ENCODE measurements around the gene PSMA5.

DNA sequence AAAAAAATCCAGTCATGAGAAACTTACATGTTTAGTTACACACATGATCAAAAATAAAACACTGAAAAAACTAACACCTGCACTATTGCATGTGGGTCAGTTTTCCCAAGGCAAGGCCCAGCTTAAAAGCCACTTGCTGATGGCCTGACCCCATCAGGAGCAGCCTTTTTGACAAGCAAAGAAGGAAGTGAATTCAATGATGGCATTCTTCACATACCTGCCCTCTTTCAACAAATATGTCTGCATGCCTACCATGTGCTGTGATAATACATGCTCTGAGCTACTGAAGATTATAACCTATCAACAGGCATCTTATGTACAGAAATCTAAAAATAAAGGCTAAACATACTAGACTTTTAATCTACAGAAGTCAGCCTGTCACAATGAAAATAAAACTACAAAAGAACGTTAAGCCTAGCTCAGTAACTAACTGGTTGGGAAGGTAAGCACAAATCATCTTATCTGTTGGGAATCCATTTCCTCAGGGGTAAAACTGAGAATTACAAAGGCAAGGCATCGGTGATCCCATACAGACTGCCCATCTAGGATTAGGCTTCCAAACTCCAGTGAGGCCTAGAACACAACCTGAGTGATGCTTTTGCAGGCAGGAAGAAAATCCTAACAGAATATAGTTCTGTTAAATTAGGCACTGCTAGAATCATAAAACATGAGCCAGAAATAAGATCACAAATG is 43.0 kb downstream of the PSMA5 start:
- no peak for TF ChIP-seq EZH2 (IDR thresholded peaks at IDR 0.05; ENCODE audit: borderline replicate concordance)
- TF ChIP-seq, protein P1, sequence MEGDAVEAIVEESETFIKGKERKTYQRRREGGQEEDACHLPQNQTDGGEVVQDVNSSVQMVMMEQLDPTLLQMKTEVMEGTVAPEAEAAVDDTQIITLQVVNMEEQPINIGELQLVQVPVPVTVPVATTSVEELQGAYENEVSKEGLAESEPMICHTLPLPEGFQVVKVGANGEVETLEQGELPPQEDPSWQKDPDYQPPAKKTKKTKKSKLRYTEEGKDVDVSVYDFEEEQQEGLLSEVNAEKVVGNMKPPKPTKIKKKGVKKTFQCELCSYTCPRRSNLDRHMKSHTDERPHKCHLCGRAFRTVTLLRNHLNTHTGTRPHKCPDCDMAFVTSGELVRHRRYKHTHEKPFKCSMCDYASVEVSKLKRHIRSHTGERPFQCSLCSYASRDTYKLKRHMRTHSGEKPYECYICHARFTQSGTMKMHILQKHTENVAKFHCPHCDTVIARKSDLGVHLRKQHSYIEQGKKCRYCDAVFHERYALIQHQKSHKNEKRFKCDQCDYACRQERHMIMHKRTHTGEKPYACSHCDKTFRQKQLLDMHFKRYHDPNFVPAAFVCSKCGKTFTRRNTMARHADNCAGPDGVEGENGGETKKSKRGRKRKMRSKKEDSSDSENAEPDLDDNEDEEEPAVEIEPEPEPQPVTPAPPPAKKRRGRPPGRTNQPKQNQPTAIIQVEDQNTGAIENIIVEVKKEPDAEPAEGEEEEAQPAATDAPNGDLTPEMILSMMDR (IDR thresholded peaks at IDR 0.05; ENCODE audit: poor library complexity): no peak
